ENCODE data around the gene STRIP2.
"Not testable (repeated sequence)": the region's sequence is repeated elsewhere in the genome, so short reads cannot be mapped to it uniquely, and the experiment has no call there.

Gene STRIP2

DNA sequence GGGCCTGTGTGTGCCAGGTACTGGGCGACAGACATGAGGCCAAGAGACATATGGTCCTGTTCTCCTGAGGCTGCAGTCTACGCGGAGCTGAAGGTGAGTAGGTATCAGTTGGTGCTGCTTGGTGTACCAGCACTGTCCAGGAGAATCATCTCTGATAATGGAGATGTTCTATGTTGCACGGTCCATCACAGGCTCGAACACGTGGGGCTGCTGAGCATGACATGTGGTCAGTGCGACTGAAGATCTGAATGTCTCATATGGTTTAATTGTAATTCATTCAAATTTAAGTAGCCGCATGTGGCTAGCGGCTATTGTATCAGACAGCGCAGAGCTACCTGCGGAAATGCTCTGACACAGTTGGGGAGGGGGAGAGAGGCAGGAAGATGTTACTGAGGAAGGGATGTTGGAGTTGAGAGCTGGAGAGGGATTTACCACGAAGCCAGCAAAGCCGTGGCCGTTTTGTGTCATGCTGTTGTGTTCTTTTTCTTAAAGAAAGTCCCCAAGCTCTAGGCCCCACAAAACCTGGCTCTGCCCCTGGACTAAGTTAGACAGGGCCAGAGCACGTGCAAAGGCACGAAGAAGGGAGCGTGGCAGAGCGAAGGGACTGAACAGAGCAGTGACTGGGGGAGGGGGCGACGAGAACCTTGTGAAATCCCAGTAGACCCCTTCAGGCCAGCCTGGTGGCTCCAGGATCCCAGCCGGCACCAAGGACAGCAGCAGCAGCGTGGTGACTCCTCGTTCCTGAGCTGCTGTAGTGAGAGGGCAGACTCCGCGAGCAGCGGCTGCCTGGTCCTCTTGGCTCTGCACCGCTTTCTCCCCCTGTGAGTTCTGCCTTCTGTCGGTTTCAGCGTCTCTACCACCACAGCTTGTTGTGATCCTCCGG is 88.1 kb downstream of the STRIP2 start:
- TF ChIP-seq, protein P1, sequence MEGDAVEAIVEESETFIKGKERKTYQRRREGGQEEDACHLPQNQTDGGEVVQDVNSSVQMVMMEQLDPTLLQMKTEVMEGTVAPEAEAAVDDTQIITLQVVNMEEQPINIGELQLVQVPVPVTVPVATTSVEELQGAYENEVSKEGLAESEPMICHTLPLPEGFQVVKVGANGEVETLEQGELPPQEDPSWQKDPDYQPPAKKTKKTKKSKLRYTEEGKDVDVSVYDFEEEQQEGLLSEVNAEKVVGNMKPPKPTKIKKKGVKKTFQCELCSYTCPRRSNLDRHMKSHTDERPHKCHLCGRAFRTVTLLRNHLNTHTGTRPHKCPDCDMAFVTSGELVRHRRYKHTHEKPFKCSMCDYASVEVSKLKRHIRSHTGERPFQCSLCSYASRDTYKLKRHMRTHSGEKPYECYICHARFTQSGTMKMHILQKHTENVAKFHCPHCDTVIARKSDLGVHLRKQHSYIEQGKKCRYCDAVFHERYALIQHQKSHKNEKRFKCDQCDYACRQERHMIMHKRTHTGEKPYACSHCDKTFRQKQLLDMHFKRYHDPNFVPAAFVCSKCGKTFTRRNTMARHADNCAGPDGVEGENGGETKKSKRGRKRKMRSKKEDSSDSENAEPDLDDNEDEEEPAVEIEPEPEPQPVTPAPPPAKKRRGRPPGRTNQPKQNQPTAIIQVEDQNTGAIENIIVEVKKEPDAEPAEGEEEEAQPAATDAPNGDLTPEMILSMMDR (conservative IDR thresholded peaks at IDR 0.05; ENCODE audit: control insufficient read depth, insufficient read depth, low read depth, low read length): no peak
- H3K4me3 ChIP-seq (ENCODE audit: control insufficient read depth, low read depth, low read length): no peak overlapping the region
- DNase-seq (ENCODE audit: low read depth): no peak

DNA sequence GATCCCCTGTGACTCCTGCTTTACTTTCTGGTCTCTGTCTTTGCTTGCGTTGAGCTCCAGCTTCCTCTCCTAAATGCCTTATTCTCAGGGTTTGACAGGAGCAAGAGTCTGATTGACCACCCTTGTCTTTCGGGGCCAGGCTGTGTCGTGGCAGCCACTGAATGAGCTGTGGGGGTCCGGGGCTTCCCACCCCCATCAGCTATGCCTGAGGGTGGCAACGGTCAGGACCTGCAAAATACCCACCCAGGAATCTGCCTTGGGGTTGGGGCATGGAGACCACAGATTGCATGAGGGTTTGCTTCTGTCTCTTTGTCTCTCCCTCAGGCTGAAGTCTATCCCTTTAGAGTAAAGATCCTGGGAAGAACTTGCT is 88.7 kb downstream of the STRIP2 start:
- H3K4me3 ChIP-seq (ENCODE audit: control insufficient read depth, low read depth, low read length): no peak overlapping the region
- TF ChIP-seq, protein P1 (conservative IDR thresholded peaks at IDR 0.05; ENCODE audit: control insufficient read depth, insufficient read depth, low read depth, low read length): no peak
- DNase-seq (ENCODE audit: low read depth): no peak

DNA sequence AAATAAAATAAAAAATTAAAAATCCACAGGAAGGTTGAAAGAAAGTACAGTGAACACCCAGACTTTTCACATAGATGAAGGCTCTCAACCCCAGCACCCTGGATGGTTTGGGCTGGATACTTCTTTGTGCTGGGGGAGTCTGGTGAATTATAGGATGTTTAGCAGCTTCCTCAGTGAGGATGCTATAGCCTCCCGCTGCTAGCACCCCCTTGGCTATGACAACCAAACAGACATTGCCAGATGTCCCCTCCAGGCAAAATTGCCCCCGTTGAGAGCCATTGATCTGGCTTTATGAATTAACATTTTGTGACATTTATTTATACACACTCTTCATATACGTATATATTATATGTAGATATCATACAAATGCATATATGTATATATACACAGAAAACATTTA is 89.7 kb downstream of the STRIP2 start:
- DNase-seq (ENCODE audit: low read depth): no peak
- no peak overlapping the region for H3K4me3 ChIP-seq (ENCODE audit: control insufficient read depth, low read depth, low read length)
- TF ChIP-seq, protein P1 (conservative IDR thresholded peaks at IDR 0.05; ENCODE audit: control insufficient read depth, insufficient read depth, low read depth, low read length): no peak

DNA sequence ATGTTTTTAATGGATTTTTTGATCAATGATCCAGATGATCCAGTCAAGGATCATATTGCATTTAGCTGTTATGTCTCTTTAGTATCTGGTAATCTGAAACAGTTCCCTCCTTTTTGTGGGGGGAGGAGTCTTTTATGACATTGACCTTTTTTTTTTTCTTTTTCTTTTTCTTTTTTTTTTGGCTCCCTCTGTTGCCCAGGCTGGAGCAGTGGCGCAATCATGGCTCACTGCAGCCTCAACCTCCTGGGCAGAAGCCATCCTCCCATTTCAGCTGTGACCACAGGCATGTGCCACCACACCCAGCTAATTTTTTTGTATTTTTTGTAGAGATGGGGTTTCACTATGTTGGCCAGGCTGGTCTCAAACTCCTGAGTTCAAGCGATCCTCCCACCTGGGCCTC is 90.2 kb downstream of the STRIP2 start:
- not testable (repeated sequence) for H3K4me3 ChIP-seq (ENCODE audit: control insufficient read depth, low read depth, low read length)
- DNase-seq (ENCODE audit: low read depth): peak; percentile 89

DNA sequence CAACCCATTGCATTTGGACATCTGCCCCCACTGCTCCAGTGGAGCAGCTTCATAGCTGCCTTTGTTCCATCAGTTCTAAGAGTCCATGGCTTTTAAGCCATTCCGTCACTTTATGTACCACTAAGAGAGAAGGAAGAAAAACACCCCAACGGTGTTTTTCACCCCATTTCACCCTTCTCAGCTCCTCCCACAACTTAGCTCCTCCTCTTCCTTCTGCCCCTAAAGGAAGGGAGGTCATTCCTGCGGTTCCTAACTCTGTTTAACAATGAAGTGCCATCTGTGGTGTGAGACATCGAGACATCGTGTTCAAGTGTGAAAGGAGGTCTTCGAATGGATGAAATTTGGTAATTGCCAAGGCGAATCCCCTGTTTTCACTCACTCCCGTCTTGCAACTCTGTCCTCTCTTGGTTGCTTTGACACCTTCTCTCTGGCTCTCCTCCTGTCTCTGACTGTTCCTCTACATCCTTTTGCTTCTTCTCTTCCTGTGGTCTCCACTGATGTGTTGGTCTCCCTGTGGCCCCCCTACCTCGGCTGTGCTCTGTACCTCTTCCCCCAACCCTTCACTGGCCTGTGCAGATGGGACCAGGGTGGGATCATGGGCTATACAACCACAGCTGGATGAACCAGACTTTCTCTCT is 91.1 kb downstream of the STRIP2 start:
- no peak for DNase-seq (ENCODE audit: low read depth)
- TF ChIP-seq, protein P1 (conservative IDR thresholded peaks at IDR 0.05; ENCODE audit: control insufficient read depth, insufficient read depth, low read depth, low read length): no peak

DNA sequence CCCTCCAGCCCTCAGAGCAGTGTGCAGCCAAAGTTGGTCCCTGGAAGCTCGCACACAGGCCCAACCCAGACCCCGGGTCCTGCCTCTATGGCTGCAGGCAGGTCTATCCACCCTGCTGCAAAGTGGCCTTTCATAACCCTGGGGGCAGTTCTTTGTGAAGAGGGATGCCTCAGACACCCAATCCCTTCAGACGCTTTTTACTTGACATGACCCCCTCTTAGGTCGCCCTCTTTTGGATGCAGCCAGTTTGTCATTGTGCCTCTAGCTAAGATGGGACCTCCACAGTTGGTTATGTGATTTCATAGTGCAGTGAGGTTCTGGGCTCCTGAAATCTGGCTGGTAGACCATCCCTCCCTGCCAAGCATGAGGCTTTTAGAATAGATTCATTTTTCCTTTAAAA is 95.4 kb downstream of the STRIP2 start:
- no peak overlapping the region for H3K4me3 ChIP-seq (ENCODE audit: control insufficient read depth, low read depth, low read length)
- no peak for DNase-seq (ENCODE audit: low read depth)
- TF ChIP-seq, protein P1 (conservative IDR thresholded peaks at IDR 0.05; ENCODE audit: control insufficient read depth, insufficient read depth, low read depth, low read length): no peak

More for the DNA sequence above, 91.1 kb downstream of the STRIP2 start:
- H3K4me3 ChIP-seq (ENCODE audit: control insufficient read depth, low read depth, low read length): no peak overlapping the region

DNA sequence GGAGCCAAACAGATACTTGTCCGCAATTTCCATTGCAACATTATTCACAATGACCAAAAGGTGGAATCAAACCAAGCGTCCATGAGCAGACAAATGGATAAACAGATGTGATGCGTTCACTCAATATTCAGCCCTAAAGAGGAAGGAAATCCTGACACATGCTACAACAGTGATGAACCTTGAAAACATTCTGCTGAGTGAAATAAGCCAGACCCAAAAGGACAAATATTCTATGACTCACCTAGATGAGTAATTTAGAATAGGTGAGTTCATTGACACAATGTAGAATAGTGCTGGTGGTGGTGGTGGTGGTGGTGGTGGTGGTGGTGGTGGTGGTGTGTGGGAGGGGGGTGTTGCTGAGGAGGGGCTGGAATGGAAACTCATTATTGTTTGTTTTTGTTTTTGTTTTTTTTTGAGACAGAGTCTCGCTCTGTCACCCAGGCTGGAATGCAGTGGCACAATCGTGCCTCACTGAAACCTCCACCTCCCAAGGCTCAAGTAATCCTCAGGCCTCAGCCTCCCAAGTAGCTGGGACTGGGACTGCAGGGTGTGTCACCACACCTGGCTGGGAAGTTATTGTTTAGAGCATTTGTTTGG is 96.7 kb downstream of the STRIP2 start:
- H3K4me3 ChIP-seq (ENCODE audit: control insufficient read depth, low read depth, low read length): no peak overlapping the region
- DNase-seq (ENCODE audit: low read depth): peak; percentile 91
- TF ChIP-seq, protein P1 (conservative IDR thresholded peaks at IDR 0.05; ENCODE audit: control insufficient read depth, insufficient read depth, low read depth, low read length): no peak
